Neural progenitor cell (in vitro differentiated cells): ENCODE measurements around the gene RPA1. TPM values are rescaled to one million over a fixed set of nuclear protein-coding genes. Genes with fewer than 3 reads are reported as not detected.

Source experiments
- DNase-seq: peaks from one replicate; pipeline ENCODE4 v3.0.0-alpha.2; 2016; ENCODE audit warnings: low spot score
- H2AFZ ChIP-seq: fragments of 200-600 bp; sonication (generic); replicated peaks from 2 replicates; pipeline ENCODE4 v1.6.1; 2016; ENCODE audit warnings: antibody characterized with exemption
- H3F3A ChIP-seq: fragments of 200-600 bp; sonication (generic); 2 replicates; pipeline ENCODE4 v1.6.1; 2016; ENCODE audit warnings: antibody characterized with exemption, low read depth
- H3K27ac ChIP-seq: fragments of 200-600 bp; sonication (generic); 2 replicates; pipeline ENCODE4 v1.5.1; 2016; ENCODE audit warnings: mild to moderate bottlenecking
- H3K27me3 ChIP-seq: fragments of 200-600 bp; sonication (generic); 2 replicates; pipeline ENCODE4 v1.6.1; 2016; ENCODE audit warnings: mild to moderate bottlenecking, moderate library complexity
- H3K36me3 ChIP-seq: fragments of 200-600 bp; sonication (generic); 2 replicates; pipeline ENCODE4 v1.5.1; 2016
- H3K4me1 ChIP-seq: fragments of 200-600 bp; sonication (generic); 2 replicates; pipeline ENCODE4 v1.6.1; 2016; ENCODE audit warnings: mixed run types
- H3K4me2 ChIP-seq: fragments of 200-600 bp; sonication (generic); 2 replicates; pipeline ENCODE4 v1.6.1; 2016
- H3K4me3 ChIP-seq: fragments of 200-600 bp; sonication (generic); 2 replicates; pipeline ENCODE4 v1.5.1; 2016
- H3K79me2 ChIP-seq: fragments of 200-600 bp; sonication (generic); 2 replicates; pipeline ENCODE4 v1.6.1; 2016; ENCODE audit warnings: low read depth
- H3K9ac ChIP-seq: fragments of 200-600 bp; sonication (generic); 2 replicates; pipeline ENCODE4 v1.6.1; 2016
- H3K9me3 ChIP-seq: fragments of 200-600 bp; sonication (generic); 2 replicates; pipeline ENCODE4 v1.5.1; 2016; ENCODE audit warnings: low read depth
- H4K20me1 ChIP-seq: fragments of 200-600 bp; sonication (generic); 2 replicates; pipeline ENCODE4 v1.6.1; 2016; ENCODE audit warnings: low read depth
- H3K27ac Mint-ChIP-seq: 3 replicates; pipeline ENCODE4 v1.8.0; 2021; ENCODE audit warnings: mixed read lengths
- H3K27me3 Mint-ChIP-seq: 2 replicates; pipeline ENCODE4 v1.8.0; 2022; ENCODE audit warnings: low read depth, mild to moderate bottlenecking, inconsistent platforms, moderate library complexity, mixed read lengths; ENCODE audit not compliant: insufficient read depth
- H3K36me3 Mint-ChIP-seq: 3 replicates; pipeline ENCODE4 v1.8.0; 2021; ENCODE audit warnings: mixed read lengths
- H3K4me1 Mint-ChIP-seq: 3 replicates; pipeline ENCODE4 v1.8.0; 2021; ENCODE audit warnings: mixed read lengths
- H3K4me3 Mint-ChIP-seq: 3 replicates; pipeline ENCODE4 v1.8.0; 2021; ENCODE audit warnings: mild to moderate bottlenecking, moderate library complexity, mixed read lengths
- H3K9me3 Mint-ChIP-seq: 3 replicates; pipeline ENCODE4 v1.8.0; 2020; ENCODE audit warnings: mixed read lengths
- CTCF ChIP-seq: fragments of 200-600 bp; sonication (generic); IDR thresholded peaks from 2 replicates; pipeline ENCODE4 v1.5.1; 2017; ENCODE audit warnings: antibody characterized with exemption, mild to moderate bottlenecking
- EZH2 ChIP-seq: fragments of 200-600 bp; sonication (generic); IDR thresholded peaks from 2 replicates; pipeline ENCODE4 v1.6.1; 2017; ENCODE audit warnings: antibody characterized with exemption, mild to moderate bottlenecking, moderate library complexity
- EZH2phosphoT487 ChIP-seq: fragments of 200-600 bp; sonication (generic); IDR thresholded peaks from 2 replicates; pipeline ENCODE4 v1.6.1; 2017; ENCODE audit warnings: antibody characterized with exemption
- total RNA-seq: library from RNA; depleted of rRNA; stranded (reverse); fragments of >200 nt; gene quantifications from 2 replicates; pipeline ENCODE4 v1.2.3, GENCODE V29; 2015; ENCODE audit warnings: low replicate concordance

Gene RPA1
- total RNA-seq, 1 donor from 2014 or later, result 94.4 TPM

- H3K9ac ChIP-seq, result no peak overlapping the region
- Mint-ChIP-seq H3K27ac (peak overlapping the region; percentile 65), H3K27me3 (no peaks in the 10 kb centered on the region)
Observed at GRCh38 chr17:1783834-1784611, 45.8 kb upstream of the RPA1 start.

GRCh38 chr17:1785930-1786329 is 43.9 kb upstream of the RPA1 start:
- Histone ChIP-seq H3K4me3 (no peak overlapping the region), H4K20me1 (no peaks in the 10 kb centered on the region), H3K4me1 (no peaks in the 10 kb centered on the region), H3K27me3 (no peaks in the 10 kb centered on the region), H3K27ac (no peak overlapping the region), H3K36me3 (no peaks in the 10 kb centered on the region), H3F3A (no peaks in the 10 kb centered on the region), H3K9me3 (no peaks in the 10 kb centered on the region), H3K79me2 (peaks cover 4% of the 10 kb centered on the region), H2AFZ (no peak overlapping the region), H3K9ac (no peak overlapping the region), H3K4me2 (no peak overlapping the region)
- DNase-seq, result no peak
- Mint-ChIP-seq H3K9me3 (no peaks in the 10 kb centered on the region), H3K36me3 (peaks cover 26% of the 10 kb centered on the region), H3K27me3 (no peaks in the 10 kb centered on the region), H3K4me3 (no peak overlapping the region), H3K4me1 (peaks cover 6% of the 10 kb centered on the region), H3K27ac (no peak overlapping the region)
- TF ChIP-seq EZH2phosphoT487 (no peak), EZH2 (no peak)

More at GRCh38 chr17:1783834-1784611, 45.8 kb upstream of the RPA1 start:
- Mint-ChIP-seq H3K4me1 (peaks cover 6% of the 10 kb centered on the region), H3K9me3 (no peaks in the 10 kb centered on the region), H3K36me3 (peaks cover 26% of the 10 kb centered on the region), H3K4me3 (no peak overlapping the region)
- Histone ChIP-seq H4K20me1 (no peaks in the 10 kb centered on the region), H3K79me2 (no peaks in the 10 kb centered on the region), H3K4me2 (no peak overlapping the region), H3K4me1 (no peaks in the 10 kb centered on the region), H3K36me3 (no peaks in the 10 kb centered on the region), H3K27me3 (no peaks in the 10 kb centered on the region), H3K27ac (no peak overlapping the region), H2AFZ (no peak overlapping the region), H3K9me3 (no peaks in the 10 kb centered on the region), H3F3A (no peaks in the 10 kb centered on the region), H3K4me3 (no peak overlapping the region)
- TF ChIP-seq CTCF, result peak; percentile 67
- no peak for TF ChIP-seq EZH2phosphoT487
- DNase-seq, result peak; percentile 65

GRCh38 chr17:1786708-1787107 is 43.1 kb upstream of the RPA1 start:
- H3K4me2 ChIP-seq, result no peak overlapping the region
- Mint-ChIP-seq H3K4me1 (peaks cover 6% of the 10 kb centered on the region), H3K9me3 (no peaks in the 10 kb centered on the region), H3K4me3 (no peak overlapping the region), H3K27me3 (no peaks in the 10 kb centered on the region), H3K36me3 (peaks cover 29% of the 10 kb centered on the region), H3K27ac (no peak overlapping the region)
- no peaks in the 10 kb centered on the region for H3K9me3 ChIP-seq
- H3K27me3 ChIP-seq, result no peaks in the 10 kb centered on the region
- peaks cover 4% of the 10 kb centered on the region for H3K79me2 ChIP-seq
- no peak overlapping the region for H2AFZ ChIP-seq
- no peak overlapping the region for H3K27ac ChIP-seq
- TF ChIP-seq EZH2 (no peak), EZH2phosphoT487 (no peak), CTCF (no peak)
- no peak overlapping the region for H3K9ac ChIP-seq
- H3F3A ChIP-seq, result no peaks in the 10 kb centered on the region
- H3K4me1 ChIP-seq, result no peaks in the 10 kb centered on the region
- no peaks in the 10 kb centered on the region for H3K36me3 ChIP-seq
- DNase-seq, result no peak
- no peaks in the 10 kb centered on the region for H4K20me1 ChIP-seq
- H3K4me3 ChIP-seq, result no peak overlapping the region

GRCh38 chr17:1787301-1787902 is 42.4 kb upstream of the RPA1 start:
- peaks cover 22% of the 10 kb centered on the region for H3K36me3 Mint-ChIP-seq
- H3K27ac ChIP-seq, result no peak overlapping the region
- no peak overlapping the region for H2AFZ ChIP-seq

More at GRCh38 chr17:1787301-1787902, 42.4 kb upstream of the RPA1 start:
- H3K27me3 ChIP-seq, result no peaks in the 10 kb centered on the region
- Mint-ChIP-seq H3K9me3 (no peaks in the 10 kb centered on the region), H3K27ac (peak overlapping the region; percentile 29), H3K27me3 (no peaks in the 10 kb centered on the region), H3K4me3 (no peak overlapping the region), H3K4me1 (peaks cover 6% of the 10 kb centered on the region)
- DNase-seq, result no peak
- H3K4me1 ChIP-seq, result no peaks in the 10 kb centered on the region
- no peaks in the 10 kb centered on the region for H3F3A ChIP-seq
- no peaks in the 10 kb centered on the region for H4K20me1 ChIP-seq
- H3K9me3 ChIP-seq, result no peaks in the 10 kb centered on the region
- no peak overlapping the region for H3K4me3 ChIP-seq
- no peak overlapping the region for H3K4me2 ChIP-seq
- no peak overlapping the region for H3K9ac ChIP-seq
- TF ChIP-seq CTCF (no peak), EZH2phosphoT487 (no peak), EZH2 (no peak)
- peaks cover 4% of the 10 kb centered on the region for H3K79me2 ChIP-seq
- H3K36me3 ChIP-seq, result no peaks in the 10 kb centered on the region
